H9 (cell line): Measurements from ENCODE around the gene KRTAP5-9. TPM values are rescaled to one million over a fixed set of nuclear protein-coding genes. Genes with fewer than 3 reads are reported as not detected.

Source experiments
- DNase-seq: peaks from one replicate; pipeline ENCODE4 v3.0.0-alpha.2; 2017
- H2AFZ ChIP-seq: one replicate; pipeline ENCODE4 v1.6.1; 2013; ENCODE audit warnings: mild to moderate bottlenecking, low read length, control low read depth, moderate library complexity
- H2AK5ac ChIP-seq: 2 replicates; pipeline ENCODE4 v1.6.1; 2013; ENCODE audit warnings: low read length, control low read depth, mixed read lengths; ENCODE audit not compliant: insufficient read length
- H2BK120ac ChIP-seq: one replicate; pipeline ENCODE4 v1.6.1; 2013; ENCODE audit warnings: low read depth, mild to moderate bottlenecking, low read length, control low read depth, inconsistent platforms; ENCODE audit not compliant: poor library complexity, severe bottlenecking
- H2BK12ac ChIP-seq: 2 replicates; pipeline ENCODE4 v1.6.1; 2013; ENCODE audit warnings: low read length, control low read depth, mixed read lengths, low read depth; ENCODE audit not compliant: insufficient read length
- H2BK15ac ChIP-seq: 2 replicates; pipeline ENCODE4 v1.6.1; 2013; ENCODE audit warnings: low read depth, low read length, control low read depth
- H2BK20ac ChIP-seq: one replicate; pipeline ENCODE4 v1.6.1; 2013; ENCODE audit warnings: low read depth, mild to moderate bottlenecking, low read length, control low read depth, inconsistent platforms; ENCODE audit not compliant: poor library complexity, severe bottlenecking
- H2BK5ac ChIP-seq: 2 replicates; pipeline ENCODE4 v1.6.1; 2013; ENCODE audit warnings: low read length, control low read depth, mixed read lengths; ENCODE audit not compliant: insufficient read length
- H3K14ac ChIP-seq: 2 replicates; pipeline ENCODE4 v1.6.1; 2013; ENCODE audit warnings: low read length, control low read depth; ENCODE audit not compliant: insufficient read depth
- H3K18ac ChIP-seq: 2 replicates; pipeline ENCODE4 v1.6.1; 2013; ENCODE audit warnings: low read depth, mild to moderate bottlenecking, mixed read lengths, low read length, control low read depth; ENCODE audit not compliant: insufficient read length
- H3K23ac ChIP-seq: 2 replicates; pipeline ENCODE4 v1.6.1; 2013; ENCODE audit warnings: low read length, control low read depth, mixed read lengths, low read depth; ENCODE audit not compliant: insufficient read length
- H3K23me2 ChIP-seq: 2 replicates; pipeline ENCODE4 v1.6.1; 2013; ENCODE audit warnings: low read depth, mild to moderate bottlenecking, mixed read lengths, low read length, control low read depth; ENCODE audit not compliant: insufficient read length, poor library complexity, severe bottlenecking
- H3K27ac ChIP-seq: 2 replicates; pipeline ENCODE4 v1.5.1; 2013; ENCODE audit warnings: low read length, control low read depth, mixed read lengths, low read depth; ENCODE audit not compliant: insufficient read length
- H3K27me3 ChIP-seq: 2 replicates; pipeline ENCODE4 v1.6.1; 2013; ENCODE audit warnings: low read length, control low read depth, inconsistent platforms; ENCODE audit not compliant: insufficient read depth
- H3K4ac ChIP-seq: 2 replicates; pipeline ENCODE4 v1.6.1; 2013; ENCODE audit warnings: low read depth, mild to moderate bottlenecking, control low read depth, inconsistent platforms, low read length, moderate library complexity
- H3K4me1 ChIP-seq: 2 replicates; pipeline ENCODE4 v1.6.1; 2013; ENCODE audit warnings: low read length, control low read depth, inconsistent platforms; ENCODE audit not compliant: insufficient read depth
- H3K4me2 ChIP-seq: 2 replicates; pipeline ENCODE4 v1.6.1; 2013; ENCODE audit warnings: low read length, control low read depth, mixed read lengths; ENCODE audit not compliant: insufficient read length, insufficient read depth
- H3K56ac ChIP-seq: 2 replicates; pipeline ENCODE4 v1.6.1; 2013; ENCODE audit warnings: low read depth, mild to moderate bottlenecking, mixed read lengths, low read length, control low read depth; ENCODE audit not compliant: insufficient read length
- H3K79me1 ChIP-seq: 2 replicates; pipeline ENCODE4 v1.6.1; 2013; ENCODE audit warnings: low read depth, mild to moderate bottlenecking, moderate library complexity, low read length, control low read depth, inconsistent platforms; ENCODE audit not compliant: insufficient read depth, poor library complexity, severe bottlenecking
- H3K79me2 ChIP-seq: 2 replicates; pipeline ENCODE4 v1.6.1; 2013; ENCODE audit warnings: low read length, control low read depth, inconsistent platforms; ENCODE audit not compliant: insufficient read depth
- H3K9ac ChIP-seq: 2 replicates; pipeline ENCODE4 v1.6.1; 2013; ENCODE audit warnings: low read length, control low read depth, mixed read lengths; ENCODE audit not compliant: insufficient read length; ENCODE audit errors: extremely low read depth
- H3K9me3 ChIP-seq: one replicate; pipeline ENCODE4 v1.6.1; 2013; ENCODE audit warnings: low read depth, low read length, inconsistent platforms; ENCODE audit not compliant: control insufficient read depth
- H3T11ph ChIP-seq: one replicate; pipeline ENCODE4 v1.6.1; 2013; ENCODE audit warnings: mild to moderate bottlenecking, low read length, control low read depth, inconsistent platforms
- H4K20me1 ChIP-seq: one replicate; pipeline ENCODE4 v1.6.1; 2013; ENCODE audit not compliant: control insufficient read depth, insufficient read length, insufficient read depth
- H4K5ac ChIP-seq: 2 replicates; pipeline ENCODE4 v1.6.1; 2013; ENCODE audit warnings: low read depth, mild to moderate bottlenecking, mixed read lengths, low read length, control low read depth; ENCODE audit not compliant: insufficient read length
- H4K8ac ChIP-seq: replicated peaks from 2 replicates; pipeline ENCODE4 v1.6.1; 2013; ENCODE audit warnings: low read length, control low read depth, mixed read lengths, low read depth; ENCODE audit not compliant: insufficient read length
- H4K91ac ChIP-seq: 2 replicates; pipeline ENCODE4 v1.6.1; 2013; ENCODE audit warnings: low read depth, mild to moderate bottlenecking, moderate library complexity, mixed read lengths, low read length, control low read depth; ENCODE audit not compliant: insufficient read length
- H3K27ac Mint-ChIP-seq, 3 experiments: 2 replicates in 2 of 3; 3 replicates in 1 of 3; pipeline ENCODE4 v1.8.0; 2020 to 2021; ENCODE audit warnings: mixed read lengths in 3 of 3, mild to moderate bottlenecking in 1 of 3, moderate library complexity in 1 of 3
- H3K27me3 Mint-ChIP-seq: 2 replicates; pipeline ENCODE4 v1.8.0; 2021; ENCODE audit warnings: low read depth, mild to moderate bottlenecking, moderate library complexity, mixed read lengths
- H3K36me3 Mint-ChIP-seq, 3 experiments: 2 replicates in 2 of 3; 3 replicates in 1 of 3; pipeline ENCODE4 v1.8.0; 2020 to 2021; ENCODE audit warnings: low read depth in 3 of 3, mixed read lengths in 3 of 3; ENCODE audit not compliant: insufficient read depth in 1 of 3
- H3K4me1 Mint-ChIP-seq, 2 experiments: 2 replicates each; pipeline ENCODE4 v1.8.0; 2020; ENCODE audit warnings: mixed read lengths in 2 of 2
- H3K4me3 Mint-ChIP-seq, 2 experiments: 2 replicates in 1 of 2; 3 replicates in 1 of 2; pipeline ENCODE4 v1.8.0; 2020 to 2021; ENCODE audit warnings: mild to moderate bottlenecking in 2 of 2, mixed read lengths in 2 of 2, moderate library complexity in 1 of 2
- H3K9me3 Mint-ChIP-seq, 2 experiments: 2 replicates in 1 of 2; 3 replicates in 1 of 2; pipeline ENCODE4 v1.8.0; 2020; ENCODE audit warnings: mild to moderate bottlenecking in 2 of 2, mixed read lengths in 2 of 2, moderate library complexity in 1 of 2
- CTCF ChIP-seq: fragments of 200-600 bp; sonication (generic); conservative IDR thresholded peaks from 3 replicates; pipeline ENCODE4 v1.8.0; 2021; ENCODE audit warnings: antibody characterized with exemption, mild to moderate bottlenecking
- WGBS: extraction: QIAGEN DNeasy Blood & Tissue Kit; methylation state at CpG from one replicate; pipeline ENCODE4 v1.1.7; 2013; ENCODE audit warnings: missing lambda C conversion rate, low lambda C conversion rate, mixed read lengths; ENCODE audit not compliant: insufficient read length; ENCODE audit errors: extremely low coverage; 5-methylcytosine and 5-hydroxymethylcytosine counted together
- total RNA-seq: library from RNA; stranded (reverse); gene quantifications from 2 replicates; pipeline ENCODE4 v1.2.1, GENCODE V29; 2021

Gene KRTAP5-9
- total RNA-seq, 1 experiment from 2014 or later: not detected

GRCh38 chr11:71551711-71552110, 3.5 kb downstream of the KRTAP5-9 start:
- no peak overlapping the region for H4K8ac ChIP-seq
- no peak overlapping the region for H3K27ac ChIP-seq
- H3K27me3 ChIP-seq: no peaks in the 10 kb centered on the region
- no peaks in the 10 kb centered on the region for H3K4me1 ChIP-seq
- no peak overlapping the region for H3K14ac ChIP-seq
- peaks cover 0 to 2% of the 10 kb centered on the region in 2 experiments; a peak in 1 of 5 replicates for H3K9me3 Mint-ChIP-seq
- no peaks in the 10 kb centered on the region for H3K79me1 ChIP-seq
- no peaks in the 10 kb centered on the region for H3K23me2 ChIP-seq
- H3K4ac ChIP-seq: no peak overlapping the region
- no peak for DNase-seq
- H2BK120ac ChIP-seq: no peak overlapping the region
- no peak for TF ChIP-seq CTCF
- H2BK5ac ChIP-seq: no peak overlapping the region
- H3K23ac ChIP-seq: no peak overlapping the region
- no peak overlapping the region for H4K91ac ChIP-seq
- H3K18ac ChIP-seq: no peak overlapping the region
- no peak overlapping the region for H2BK12ac ChIP-seq
- H4K20me1 ChIP-seq: no peaks in the 10 kb centered on the region
- H3K4me3 Mint-ChIP-seq: no peak overlapping the region
- no peak overlapping the region for H3K27ac Mint-ChIP-seq
- no peak overlapping the region for H3T11ph ChIP-seq
- no peak overlapping the region for H2AFZ ChIP-seq
- no peak overlapping the region for H2BK20ac ChIP-seq
- H3K4me2 ChIP-seq: no peak overlapping the region
- peaks cover 29% of the 10 kb centered on the region for H3K27me3 Mint-ChIP-seq
- H2AK5ac ChIP-seq: no peak overlapping the region
- no peaks in the 10 kb centered on the region for H3K9me3 ChIP-seq
- no peak overlapping the region for H3K56ac ChIP-seq
- no CpG with 5 or more reads among the region's 1 CpG for WGBS
- H4K5ac ChIP-seq: no peak overlapping the region
- H3K36me3 Mint-ChIP-seq: peaks cover 0 to under 1% (median 0%) of the 10 kb centered on the region in 3 experiments; a peak in 3 of 7 replicates
- H3K79me2 ChIP-seq: no peaks in the 10 kb centered on the region
- no peak overlapping the region for H3K9ac ChIP-seq
- H3K4me1 Mint-ChIP-seq: peaks cover 6 to 9% of the 10 kb centered on the region in 2 experiments; a peak in 3 of 4 replicates
- H2BK15ac ChIP-seq: no peak overlapping the region
